ENCODE measurements around the gene GALC.

Gene GALC

GRCh38 chr14:88005978-88006851 lies 13.2 kb upstream of the GALC start:
- DNase-seq (ENCODE audit: low read depth) = no peak

- DNase-seq (ENCODE audit: low read depth) = no peak
Measured at GRCh38 chr14:88005050-88005481, 12.1 kb upstream of the GALC start, which contains the start of gene GPR65. TSS of gene GPR65 (plus strand) at chr14:88005135. CDS start at chr14:88010848, 5,713 bp downstream.

GRCh38 chr14:88004506-88005036 lies 11.6 kb upstream of the GALC start:
- DNase-seq (ENCODE audit: low read depth) = no peak

- no peak for DNase-seq (ENCODE audit: low read depth)
Measured at GRCh38 chr14:88003425-88003824, 10.4 kb upstream of the GALC start.

- DNase-seq (ENCODE audit: low read depth) = no peak
Measured at GRCh38 chr14:88002421-88003075, 9.6 kb upstream of the GALC start.

GRCh38 chr14:87999277-87999676 lies 6.3 kb upstream of the GALC start:
- DNase-seq (ENCODE audit: low read depth) = no peak

GRCh38 chr14:87998482-87998881 lies 5.5 kb upstream of the GALC start:
- DNase-seq (ENCODE audit: low read depth) = no peak

- no peak for DNase-seq (ENCODE audit: low read depth)
Measured at GRCh38 chr14:87996291-87996592, 3.3 kb upstream of the GALC start.

- DNase-seq (ENCODE audit: low read depth) = no peak
Measured at GRCh38 chr14:87995500-87996290, 2.7 kb upstream of the GALC start.

- no peak for DNase-seq (ENCODE audit: low read depth)
Measured at GRCh38 chr14:87994974-87995373, 2.0 kb upstream of the GALC start.

- DNase-seq (ENCODE audit: low read depth) = no peak
Measured at GRCh38 chr14:87992346-87992717, 650 bp downstream of the GALC start.

- DNase-seq (ENCODE audit: low read depth) = no peak
Measured at GRCh38 chr14:87990682-87991081, 2.3 kb downstream of the GALC start.

GRCh38 chr14:87989956-87990299 lies 3.1 kb downstream of the GALC start:
- no peak for DNase-seq (ENCODE audit: low read depth)

GRCh38 chr14:87989221-87989955 lies 3.6 kb downstream of the GALC start:
- DNase-seq (ENCODE audit: low read depth) = no peak

GRCh38 chr14:87979689-87980088 lies 13.3 kb downstream of the GALC start:
- no peak for DNase-seq (ENCODE audit: low read depth)

- no peak for DNase-seq (ENCODE audit: low read depth)
Measured at GRCh38 chr14:87975636-87976035, 17.3 kb downstream of the GALC start.

- no peak for DNase-seq (ENCODE audit: low read depth)
Measured at GRCh38 chr14:87971010-87971409, 22.0 kb downstream of the GALC start.

- no peak for DNase-seq (ENCODE audit: low read depth)
Measured at GRCh38 chr14:87967496-87967895, 25.5 kb downstream of the GALC start.

- no peak for DNase-seq (ENCODE audit: low read depth)
Measured at GRCh38 chr14:87966816-87967215, 26.2 kb downstream of the GALC start.

GRCh38 chr14:87961246-87961645 lies 31.7 kb downstream of the GALC start:
- no peak for DNase-seq (ENCODE audit: low read depth)

GRCh38 chr14:87960013-87960787 lies 32.8 kb downstream of the GALC start:
- no peak for DNase-seq (ENCODE audit: low read depth)

All from non-pigmented ciliary epithelial cell (primary cell).